ENCODE measurements around the gene PTPRN2.
"Not testable (repeated sequence)": the region's sequence is repeated elsewhere in the genome, so short reads cannot be mapped to it uniquely, and the experiment has no call there.

The PTPRN2 gene

GRCh38 chr7:157740251-157740798, 847.3 kb downstream of the PTPRN2 start:
- no peak for DNase-seq (ENCODE audit: low read depth in 2 of 2)

- DNase-seq (ENCODE audit: low read depth in 2 of 2): no peak
Observed at GRCh38 chr7:157739650-157740049, 848.0 kb downstream of the PTPRN2 start.

GRCh38 chr7:157739031-157739430, 848.6 kb downstream of the PTPRN2 start:
- no peak for DNase-seq (ENCODE audit: low read depth in 2 of 2)

- no peak for DNase-seq (ENCODE audit: low read depth in 2 of 2)
Observed at GRCh38 chr7:157738066-157738460, 849.6 kb downstream of the PTPRN2 start.

- no peak for DNase-seq (ENCODE audit: low read depth in 2 of 2)
Observed at GRCh38 chr7:157737151-157738065, 850.2 kb downstream of the PTPRN2 start.

GRCh38 chr7:157736341-157736740, 851.3 kb downstream of the PTPRN2 start:
- no peak for DNase-seq (ENCODE audit: low read depth in 2 of 2)

GRCh38 chr7:157735826-157736225, 851.8 kb downstream of the PTPRN2 start:
- DNase-seq (ENCODE audit: low read depth in 2 of 2): no peak

GRCh38 chr7:157734676-157735640, 852.7 kb downstream of the PTPRN2 start:
- DNase-seq (ENCODE audit: low read depth in 2 of 2): no peak

- not testable (repeated sequence) for DNase-seq (ENCODE audit: low read depth in 2 of 2)
Observed at GRCh38 chr7:157733760-157734395, 853.7 kb downstream of the PTPRN2 start.

- DNase-seq (ENCODE audit: low read depth in 2 of 2): no peak
Observed at GRCh38 chr7:157731126-157731525, 856.5 kb downstream of the PTPRN2 start.

- no peak for DNase-seq (ENCODE audit: low read depth in 2 of 2)
Observed at GRCh38 chr7:157730614-157731013, 857.0 kb downstream of the PTPRN2 start.

GRCh38 chr7:157729566-157729965, 858.1 kb downstream of the PTPRN2 start:
- no peak for DNase-seq (ENCODE audit: low read depth in 2 of 2)

- no peak for DNase-seq (ENCODE audit: low read depth in 2 of 2)
Observed at GRCh38 chr7:157727964-157728615, 859.5 kb downstream of the PTPRN2 start.

- no peak for DNase-seq (ENCODE audit: low read depth in 2 of 2)
Observed at GRCh38 chr7:157726764-157727163, 860.9 kb downstream of the PTPRN2 start.

GRCh38 chr7:157725312-157725711, 862.3 kb downstream of the PTPRN2 start:
- DNase-seq (ENCODE audit: low read depth in 2 of 2): not testable (repeated sequence)

- no peak for DNase-seq (ENCODE audit: low read depth in 2 of 2)
Observed at GRCh38 chr7:157723205-157723604, 864.4 kb downstream of the PTPRN2 start.

- no peak for DNase-seq (ENCODE audit: low read depth in 2 of 2)
Observed at GRCh38 chr7:157722137-157723060, 865.2 kb downstream of the PTPRN2 start.

GRCh38 chr7:157721468-157722136, 866.0 kb downstream of the PTPRN2 start:
- DNase-seq (ENCODE audit: low read depth in 2 of 2): no peak
